GM12878 (cell line): ENCODE data around the gene ENPP1. TPM values are rescaled to one million over a fixed set of nuclear protein-coding genes. Genes with fewer than 3 reads are reported as not detected.

Experiments
- IKZF1 ChIP-seq: fragments of 450-650 bp; conservative IDR thresholded peaks from 2 replicates; pipeline ENCODE4 v1.6.1; 2017; ENCODE audit warnings: antibody characterized with exemption, mild to moderate bottlenecking
- POLR2AphosphoS2 ChIP-seq: IDR thresholded peaks from 2 replicates; pipeline ENCODE4 v1.6.1; 2011; ENCODE audit warnings: low read depth, mild to moderate bottlenecking, low read length, improper control_type of control experiment, moderate library complexity
- RFX5 ChIP-seq: IDR thresholded peaks from 2 replicates; pipeline ENCODE4 v1.6.1; 2011; ENCODE audit warnings: low read depth, low read length, improper control_type of control experiment
- ZBTB40 ChIP-seq: fragments of 450-650 bp; IDR thresholded peaks from 2 replicates; pipeline ENCODE4 v1.6.1; 2016; ENCODE audit warnings: mild to moderate bottlenecking, moderate library complexity, borderline replicate concordance
- ZNF592 ChIP-seq: fragments of 450-650 bp; IDR thresholded peaks from 2 replicates; pipeline ENCODE4 v1.6.1; 2017; ENCODE audit warnings: mild to moderate bottlenecking, moderate library complexity
- polyA plus RNA-seq, 11 experiments: library from polyadenylated mRNA; depleted of rRNA in 4 of 11; unstranded in 6 of 11; stranded (reverse) in 5 of 11; fragments of >200 nt; fragmentation: Nextera tagmentation in 4 of 11; fragmentation: Illumina TruSeq in 1 of 11; extraction: Ambion mirVana in 4 of 11; extraction: Trizol in 1 of 11; gene quantifications; 1 replicate in 1 of 11; 2 replicates in 10 of 11; pipeline versions ENCODE4 v1.2.1 to v1.2.3, GENCODE V29; 2011 to 2016; ENCODE audit warnings: inconsistent platforms in 2 of 11, missing spikeins in 2 of 11, low read depth in 1 of 11
- total RNA-seq, 4 experiments: library from RNA; depleted of rRNA in 3 of 4; stranded (reverse); fragments of >200 nt in 3 of 4; fragmentation: Illumina TruSeq in 1 of 4; extraction: Trizol in 1 of 4; gene quantifications; 2 replicates each; pipeline versions ENCODE4 v1.2.1 to v1.2.3, GENCODE V29; 2013 to 2021

Gene ENPP1
- total and polyA plus RNA-seq, 10 of the 15 experiments (the other 5 are each of a cell fraction or from before 2014, with no cell fraction given) = 0.03 to 0.05 TPM; not detected in 8

- TF ChIP-seq ZBTB40 (no peak), IKZF1 (no peak), POLR2AphosphoS2 (no peak), RFX5 (no peak), ZNF592 (no peak)
- TF ChIP-seq, all 136 proteins: peak for 0
These were observed 6.2 kb downstream of the ENPP1 start (continued) for GRCh38 chr6:131813991-131814390.
